Stimulated activated CD4-positive, alpha-beta T cell treated with anti-CD3 and anti-CD28 coated beads, Interleukin-12 subunit alpha, Interleukin-12 subunit beta, amount 100 ng/mL, for 4 hours (primary cell): ENCODE data around the gene DNAH8.

ENCODE experiments used
- DNase-seq: peaks from one replicate; pipeline ENCODE4 v3.0.0-alpha.2; 2020

DNAH8 gene

GRCh38 chr6:38799529-38800184 is 84.5 kb downstream of the DNAH8 start:
- no peak for DNase-seq

- no peak for DNase-seq
Observed at GRCh38 chr6:38801305-38801704, 86.2 kb downstream of the DNAH8 start.

- no peak for DNase-seq
Observed at GRCh38 chr6:38802497-38802896, 87.4 kb downstream of the DNAH8 start.

GRCh38 chr6:38803129-38803528 is 88.0 kb downstream of the DNAH8 start:
- DNase-seq: no peak

- no peak for DNase-seq
Observed at GRCh38 chr6:38804358-38804757, 89.2 kb downstream of the DNAH8 start.

GRCh38 chr6:38805127-38805655 is 90.1 kb downstream of the DNAH8 start:
- DNase-seq: no peak

- DNase-seq: no peak
Observed at GRCh38 chr6:38805692-38806091, 90.6 kb downstream of the DNAH8 start.

GRCh38 chr6:38806271-38806670 is 91.2 kb downstream of the DNAH8 start:
- no peak for DNase-seq

GRCh38 chr6:38806833-38807232 is 91.7 kb downstream of the DNAH8 start:
- DNase-seq: no peak

- DNase-seq: no peak
Observed at GRCh38 chr6:38808039-38808438, 92.9 kb downstream of the DNAH8 start.

- no peak for DNase-seq
Observed at GRCh38 chr6:38813041-38813823, 98.1 kb downstream of the DNAH8 start.

- no peak for DNase-seq
Observed at GRCh38 chr6:38814761-38815160, 99.7 kb downstream of the DNAH8 start.

GRCh38 chr6:38815250-38815649 is 100.1 kb downstream of the DNAH8 start:
- DNase-seq: no peak

GRCh38 chr6:38818691-38819090 is 103.6 kb downstream of the DNAH8 start:
- no peak for DNase-seq

GRCh38 chr6:38822963-38823362 is 107.9 kb downstream of the DNAH8 start:
- no peak for DNase-seq

- DNase-seq: no peak
Observed at GRCh38 chr6:38824243-38824894, 109.3 kb downstream of the DNAH8 start.

GRCh38 chr6:38827024-38827423 is 111.9 kb downstream of the DNAH8 start:
- DNase-seq: no peak

- DNase-seq: no peak
Observed at GRCh38 chr6:38831865-38832264, 116.8 kb downstream of the DNAH8 start.

GRCh38 chr6:38833320-38833719 is 118.2 kb downstream of the DNAH8 start:
- DNase-seq: no peak

GRCh38 chr6:38836585-38836984 is 121.5 kb downstream of the DNAH8 start:
- DNase-seq: no peak

- no peak for DNase-seq
Observed at GRCh38 chr6:38837101-38837500, 122.0 kb downstream of the DNAH8 start.

GRCh38 chr6:38843798-38844197 is 128.7 kb downstream of the DNAH8 start:
- DNase-seq: no peak

- DNase-seq: no peak
Observed at GRCh38 chr6:38845931-38846330, 130.8 kb downstream of the DNAH8 start.

GRCh38 chr6:38846361-38846760 is 131.2 kb downstream of the DNAH8 start:
- DNase-seq: no peak
